Left lung (tissue), 10 donors: ENCODE data around the gene GTF2B. TPM values are rescaled to one million over a fixed set of nuclear protein-coding genes. Genes with fewer than 3 reads are reported as not detected.

Experiments used
- ATAC-seq: fragments of 200-7000 bp; cut with Tn5 transposase; one replicate; pipeline ENCODE4 v1.9.1; 2020; ENCODE audit warnings: moderate library complexity
- DNase-seq, 4 donors: peaks; one replicate each; pipeline ENCODE4 v3.0.0-alpha.2; 2013 to 2020
- H3K27ac ChIP-seq, 2 donors: fragments of 200-600 bp; sonication (generic) in 1 of 2; one replicate each; pipeline versions ENCODE4 v1.5.0 to v1.8.0; 2020 to 2021
- H3K27me3 ChIP-seq, 2 donors: fragments of 200-600 bp; sonication (generic) in 1 of 2; one replicate each; pipeline versions ENCODE4 v1.5.0 to v1.8.0; 2020 to 2021
- H3K36me3 ChIP-seq, 2 donors: fragments of 200-600 bp; sonication (generic) in 1 of 2; one replicate each; pipeline versions ENCODE4 v1.5.0 to v1.8.0; 2020 to 2021
- H3K4me1 ChIP-seq, 2 donors: fragments of 200-600 bp; one replicate each; pipeline ENCODE4 v1.8.0; 2021
- H3K4me3 ChIP-seq, 2 donors: fragments of 200-600 bp; sonication (generic) in 1 of 2; one replicate each; pipeline versions ENCODE4 v1.5.0 to v1.8.0; 2020 to 2021; ENCODE audit warnings: mild to moderate bottlenecking in 1 of 2
- H3K9me3 ChIP-seq, 2 donors: fragments of 200-600 bp; sonication (generic) in 1 of 2; one replicate each; pipeline versions ENCODE4 v1.5.0 to v1.8.0; 2020 to 2021
- intact Hi-C, 2 donors: fragments of 100-400 bp; cut with DNase I; formaldehyde crosslinking; loops; one replicate each; pipeline versions ENCODE4 v1.11.2 to v1.14.2; 2022
- polyA plus RNA-seq, 6 donors: library from polyadenylated mRNA; unstranded; fragments of 120-200 nt; gene quantifications; one replicate each; pipeline ENCODE4 v1.2.1, GENCODE V29; 2013; ENCODE audit not compliant: insufficient read length in 6 of 6
- total RNA-seq, 2 donors: library from RNA; stranded (reverse); fragmentation: NEBNext Ultra II Directional; extraction: Animal tissue kit (Norgen Biotek cat#: 25700); gene quantifications; one replicate each; pipeline ENCODE4 v1.2.1, GENCODE V29; 2021
- TF ChIP-seq, protein P1 (sequence below), 2 donors: fragments of 200-600 bp; sonication (generic) in 1 of 2; IDR thresholded peaks; one replicate each; pipeline versions ENCODE4 v1.5.0 to v1.8.0; 2021; ENCODE audit warnings: antibody characterized with exemption in 2 of 2
- donor health status: DM: no; HTN: yes; CAD: no.
- donor health status: DM: no; HTN: no; CAD: no.

GTF2B gene
- total and polyA plus RNA-seq, 8 donors: 21.6 to 44.5 (median 41.8) TPM

GRCh38 chr1:88897070-88897730 is 5.8 kb upstream of the GTF2B start:
- Histone ChIP-seq H3K9me3 (no peaks in the 10 kb centered on the region), H3K36me3 (no peaks in the 10 kb centered on the region), H3K27ac (no peak overlapping the region), H3K27me3 (no peaks in the 10 kb centered on the region), H3K4me1 (peaks cover 0 to 2% of the 10 kb centered on the region in 2 donors), H3K4me3 (no peak overlapping the region)
- ATAC-seq: no peak
- DNase-seq: no peak
- TF ChIP-seq, protein P1, sequence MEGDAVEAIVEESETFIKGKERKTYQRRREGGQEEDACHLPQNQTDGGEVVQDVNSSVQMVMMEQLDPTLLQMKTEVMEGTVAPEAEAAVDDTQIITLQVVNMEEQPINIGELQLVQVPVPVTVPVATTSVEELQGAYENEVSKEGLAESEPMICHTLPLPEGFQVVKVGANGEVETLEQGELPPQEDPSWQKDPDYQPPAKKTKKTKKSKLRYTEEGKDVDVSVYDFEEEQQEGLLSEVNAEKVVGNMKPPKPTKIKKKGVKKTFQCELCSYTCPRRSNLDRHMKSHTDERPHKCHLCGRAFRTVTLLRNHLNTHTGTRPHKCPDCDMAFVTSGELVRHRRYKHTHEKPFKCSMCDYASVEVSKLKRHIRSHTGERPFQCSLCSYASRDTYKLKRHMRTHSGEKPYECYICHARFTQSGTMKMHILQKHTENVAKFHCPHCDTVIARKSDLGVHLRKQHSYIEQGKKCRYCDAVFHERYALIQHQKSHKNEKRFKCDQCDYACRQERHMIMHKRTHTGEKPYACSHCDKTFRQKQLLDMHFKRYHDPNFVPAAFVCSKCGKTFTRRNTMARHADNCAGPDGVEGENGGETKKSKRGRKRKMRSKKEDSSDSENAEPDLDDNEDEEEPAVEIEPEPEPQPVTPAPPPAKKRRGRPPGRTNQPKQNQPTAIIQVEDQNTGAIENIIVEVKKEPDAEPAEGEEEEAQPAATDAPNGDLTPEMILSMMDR (IDR thresholded peaks at IDR 0.05): no peak
- intact Hi-C loops: no loop called here

GRCh38 chr1:88892357-88892877 is 1.1 kb upstream of the GTF2B start:
- H3K9me3 ChIP-seq: no peaks in the 10 kb centered on the region
- ATAC-seq (peak; percentile 4), DNase-seq (peak in 1 of 4 donors; percentile 21)
- H3K36me3 ChIP-seq: no peaks in the 10 kb centered on the region
- intact Hi-C loops: no loop called here
- H3K4me3 ChIP-seq: peak overlapping the region; percentile 89 to 97
- no peaks in the 10 kb centered on the region for H3K27me3 ChIP-seq
- TF ChIP-seq, protein P1 (IDR thresholded peaks at IDR 0.05): no peak
- H3K4me1 ChIP-seq: peaks cover 20 to 34% of the 10 kb centered on the region in 2 donors
- H3K27ac ChIP-seq: no peak overlapping the region

DNA sequence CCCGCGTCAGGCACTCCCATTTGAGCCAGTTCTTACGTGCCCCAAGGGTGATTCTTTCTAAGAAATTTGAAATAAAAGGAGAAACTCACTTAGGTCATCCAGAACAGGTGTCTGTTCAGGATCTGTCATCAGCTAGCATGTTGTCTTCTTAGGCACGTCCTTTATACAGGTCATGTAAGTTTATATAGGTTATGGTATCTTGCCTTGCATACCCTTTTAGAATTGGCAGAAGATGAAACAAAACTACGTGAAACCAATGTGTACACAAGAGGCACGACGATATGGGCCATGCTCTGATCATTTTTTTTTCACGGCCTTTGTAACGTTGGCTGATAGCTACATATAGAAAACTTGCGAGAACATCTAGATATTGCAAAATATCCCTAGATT is 579 bp upstream of the GTF2B start:
- ATAC-seq: peak; percentile 14
- TF ChIP-seq, protein P1 (IDR thresholded peaks at IDR 0.05): no peak
- no peaks in the 10 kb centered on the region for H3K27me3 ChIP-seq
- H3K9me3 ChIP-seq: no peaks in the 10 kb centered on the region
- intact Hi-C loops: no loop called here
- peaks cover 0 to 4% of the 10 kb centered on the region in 2 donors for H3K36me3 ChIP-seq
- peak overlapping the region; percentile 89 to 97 for H3K4me3 ChIP-seq
- peak in 1 of 4 donors; percentile 26 for DNase-seq
- peak overlapping the region; percentile 93 to 97 for H3K27ac ChIP-seq
- H3K4me1 ChIP-seq: peaks cover 20 to 34% of the 10 kb centered on the region in 2 donors

DNA sequence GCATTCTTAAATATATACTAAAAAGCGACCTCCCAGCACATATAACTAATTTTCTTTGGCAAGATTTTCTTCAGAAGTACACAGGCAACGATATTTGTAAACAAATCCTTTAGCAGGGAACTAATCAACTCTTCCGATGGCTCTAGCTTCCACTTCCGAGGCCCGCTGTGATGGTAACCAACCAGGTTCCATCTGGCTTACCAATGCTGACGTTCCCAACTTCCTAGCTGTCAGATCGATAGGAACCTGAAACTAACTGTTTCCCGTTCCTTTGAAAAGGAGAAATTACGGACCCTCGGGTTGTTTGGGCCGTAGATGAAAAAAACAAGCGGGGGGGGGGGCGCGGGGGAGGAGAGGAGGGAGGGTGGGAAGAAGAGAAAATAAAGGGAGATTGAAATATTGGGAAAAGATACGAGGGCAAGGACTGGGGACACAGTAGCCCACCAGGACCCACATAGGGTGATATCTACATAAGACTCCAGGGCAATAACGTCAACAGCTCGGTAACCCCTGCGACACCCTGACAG is 513 bp downstream of the GTF2B start:
- Histone ChIP-seq H3K4me3 (peak overlapping the region; percentile 89 to 97), H3K9me3 (no peaks in the 10 kb centered on the region), H3K27me3 (no peaks in the 10 kb centered on the region), H3K4me1 (peaks cover 20 to 34% of the 10 kb centered on the region in 2 donors), H3K27ac (peak overlapping the region; percentile 93 to 97), H3K36me3 (peaks cover 0 to 15% of the 10 kb centered on the region in 2 donors)
- intact Hi-C loops: no loop called here
- DNase-seq: peak in 1 of 4 donors; percentile 35
- ATAC-seq: peak; percentile 54
- TF ChIP-seq, protein P1 (IDR thresholded peaks at IDR 0.05): no peak

GRCh38 chr1:88890131-88890530 is 1.2 kb downstream of the GTF2B start:
- Histone ChIP-seq H3K36me3 (peaks cover 0 to 23% of the 10 kb centered on the region in 2 donors), H3K4me1 (peaks cover 20 to 34% of the 10 kb centered on the region in 2 donors), H3K27me3 (no peaks in the 10 kb centered on the region), H3K9me3 (no peaks in the 10 kb centered on the region), H3K27ac (peak overlapping the region in 1 of 2 donors; percentile 97), H3K4me3 (peak overlapping the region; percentile 89 to 97)
- DNase-seq (no peak), ATAC-seq (no peak)
- intact Hi-C loops: no loop called here
- TF ChIP-seq, protein P1 (IDR thresholded peaks at IDR 0.05): no peak
